ENCODE data around the gene RNF212.

RNF212 gene

DNA sequence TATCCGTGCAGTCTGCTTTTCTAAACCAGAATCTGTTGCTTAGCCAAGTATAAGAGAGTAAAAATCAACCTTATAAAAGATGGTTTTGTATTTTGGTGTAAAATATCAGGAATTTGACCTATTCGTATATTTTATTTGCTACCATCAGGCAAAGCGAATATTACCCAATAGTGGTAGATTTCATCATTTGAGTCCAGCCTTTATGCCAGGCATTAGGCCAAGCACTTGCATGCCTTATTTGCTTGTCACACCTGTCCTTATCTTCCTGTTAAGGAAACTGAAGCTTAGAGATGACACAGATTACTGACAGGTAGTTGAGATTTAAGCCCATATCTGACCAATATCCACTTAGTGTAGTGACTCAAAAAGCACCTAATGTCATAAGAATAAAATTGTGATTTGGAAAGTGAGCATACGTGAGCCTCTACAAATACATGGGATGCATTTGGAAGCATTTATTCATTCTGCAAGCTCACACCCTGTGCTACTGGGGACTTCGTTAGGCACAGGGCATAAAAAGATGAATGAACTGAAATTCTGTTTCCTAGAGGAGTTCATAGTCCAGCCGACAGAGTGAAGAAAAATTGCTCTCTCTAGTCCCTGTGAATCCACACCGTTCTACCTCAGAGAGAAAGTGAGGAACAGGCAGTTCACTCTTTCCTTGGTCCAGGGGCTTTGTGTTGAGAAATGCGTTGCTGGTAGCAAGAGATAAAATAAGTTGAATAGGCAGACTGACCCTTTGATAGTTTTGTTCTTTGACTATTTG lies 2.3 kb upstream of the RNF212 start:
- DNase-seq: no peak

GRCh38 chr4:1112821-1113182 lies 562 bp downstream of the RNF212 start:
- no peak for DNase-seq

- no peak for DNase-seq
These were observed 1.1 kb downstream of the RNF212 start for GRCh38 chr4:1112174-1112820.

- no peak for DNase-seq
These were observed 2.0 kb downstream of the RNF212 start for GRCh38 chr4:1111259-1111809.

DNA sequence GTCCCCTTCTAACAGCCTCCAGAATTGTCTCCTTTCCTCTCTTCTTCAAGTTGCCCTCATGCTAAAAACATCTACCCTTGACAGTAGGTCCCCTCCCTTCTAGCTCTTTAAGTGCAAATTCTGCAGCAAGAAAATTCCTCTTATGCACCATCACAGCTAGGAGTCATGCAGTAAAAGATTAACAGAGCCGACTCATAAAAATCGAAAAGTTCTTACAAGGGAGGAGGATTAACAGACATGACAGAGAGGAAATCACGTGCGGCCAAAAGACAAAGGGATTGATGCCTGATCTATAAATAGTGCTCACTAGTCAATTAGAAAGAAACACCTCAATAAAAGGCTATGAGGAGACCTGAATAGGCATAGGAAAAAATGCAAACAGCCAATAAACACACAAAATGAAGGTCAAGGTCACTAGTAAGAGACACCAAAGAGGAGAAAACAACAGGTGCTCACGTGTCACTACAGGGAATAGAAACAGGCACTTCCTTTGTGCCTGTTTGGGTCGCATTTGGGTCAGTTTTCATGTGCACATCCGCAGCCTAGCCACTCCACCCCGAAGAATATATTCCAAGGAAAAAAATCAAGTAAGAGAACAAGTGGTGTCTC lies 3.4 kb downstream of the RNF212 start:
- DNase-seq: no peak

DNA sequence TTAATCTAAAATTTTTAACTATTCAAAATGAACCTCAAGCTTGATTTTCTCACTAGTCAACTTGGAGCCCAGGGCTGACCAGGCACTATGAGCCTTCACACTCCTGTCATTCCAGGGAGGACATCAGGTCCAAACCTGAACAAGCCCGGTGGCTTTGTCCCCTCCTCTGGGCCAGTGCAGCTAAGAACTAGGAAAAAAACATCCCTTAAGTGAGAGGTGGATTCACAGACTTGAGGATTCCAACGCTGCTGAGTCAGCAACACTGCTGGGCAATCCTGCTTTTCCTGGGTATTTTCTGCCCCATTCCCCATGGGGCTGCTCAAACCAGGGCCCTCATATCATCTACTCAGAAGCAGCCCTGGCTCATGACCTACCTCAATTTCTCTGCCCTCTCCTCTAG lies 4.0 kb downstream of the RNF212 start:
- DNase-seq: no peak

- DNase-seq: no peak
These were observed 7.7 kb downstream of the RNF212 start for GRCh38 chr4:1105662-1106061.

DNA sequence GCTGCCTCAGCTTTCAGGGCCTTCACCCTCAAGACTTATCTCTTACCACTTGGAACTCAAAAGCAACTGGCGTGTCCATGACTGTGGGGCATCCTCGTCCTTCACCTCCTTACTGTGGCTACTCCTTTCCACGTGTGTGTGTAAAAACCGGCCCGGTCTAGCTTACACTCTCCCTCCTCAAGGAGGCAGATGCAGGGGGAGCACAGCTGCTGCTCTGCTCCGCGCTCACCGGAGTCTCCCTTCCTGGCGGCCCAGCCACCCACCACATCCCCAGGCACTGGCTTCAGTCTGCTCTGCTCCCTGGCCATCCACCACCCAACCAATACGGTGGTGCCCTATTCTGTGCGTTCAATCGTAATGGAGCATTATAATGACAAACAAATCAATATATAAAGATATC lies 8.3 kb downstream of the RNF212 start:
- DNase-seq: no peak

- no peak for DNase-seq
These were observed 8.7 kb downstream of the RNF212 start for GRCh38 chr4:1104647-1105046.

DNA sequence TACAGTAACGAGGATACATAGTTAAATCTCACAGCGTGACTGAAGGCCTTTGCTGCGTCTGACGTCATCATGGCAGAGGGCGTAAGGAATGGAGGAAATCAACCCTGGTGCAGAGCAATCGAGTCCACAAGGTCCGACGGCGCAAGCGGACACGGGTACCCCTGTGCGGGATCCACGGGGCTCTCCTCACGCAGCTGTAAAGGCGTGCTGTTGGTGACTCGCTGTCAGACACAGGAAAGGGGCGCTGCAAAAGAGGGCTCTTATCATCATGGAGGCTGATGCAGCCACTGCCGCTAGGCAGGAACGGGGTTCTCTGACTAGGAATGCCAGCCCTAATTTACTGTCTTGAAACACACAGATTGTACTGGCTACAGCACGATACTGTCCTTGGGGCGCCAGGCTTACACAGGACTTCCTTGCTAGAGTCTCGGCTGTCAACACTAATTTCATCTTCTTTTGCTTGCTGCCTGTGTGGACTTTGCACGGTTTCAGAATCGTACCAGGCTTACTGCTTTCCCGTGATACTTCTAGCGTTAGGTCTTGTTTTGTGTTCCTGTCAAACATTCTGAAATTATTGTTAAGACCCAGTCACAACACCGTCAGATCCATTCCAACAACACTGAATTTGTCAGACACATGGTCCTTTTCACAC lies 13.6 kb downstream of the RNF212 start:
- DNase-seq: no peak

DNA sequence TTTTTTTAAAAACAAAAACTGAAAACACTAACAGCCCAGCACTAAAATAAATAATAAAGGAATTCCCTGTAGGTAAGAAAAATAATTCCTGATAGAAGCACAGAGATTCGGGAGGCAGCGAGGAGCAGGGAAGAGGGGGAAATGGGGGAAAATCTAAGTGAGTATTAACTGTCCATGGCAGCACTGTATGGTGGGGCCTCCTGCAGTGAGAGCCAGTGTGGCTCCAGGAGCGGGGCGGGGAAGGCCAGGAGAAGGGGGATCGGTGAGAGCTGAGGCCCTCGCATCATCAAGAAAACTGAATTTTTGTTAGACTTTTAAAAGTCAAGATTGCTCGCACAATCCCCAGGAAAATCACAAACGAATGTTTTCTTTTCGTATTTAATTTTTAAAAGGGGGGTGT lies 14.1 kb downstream of the RNF212 start:
- DNase-seq: no peak

DNA sequence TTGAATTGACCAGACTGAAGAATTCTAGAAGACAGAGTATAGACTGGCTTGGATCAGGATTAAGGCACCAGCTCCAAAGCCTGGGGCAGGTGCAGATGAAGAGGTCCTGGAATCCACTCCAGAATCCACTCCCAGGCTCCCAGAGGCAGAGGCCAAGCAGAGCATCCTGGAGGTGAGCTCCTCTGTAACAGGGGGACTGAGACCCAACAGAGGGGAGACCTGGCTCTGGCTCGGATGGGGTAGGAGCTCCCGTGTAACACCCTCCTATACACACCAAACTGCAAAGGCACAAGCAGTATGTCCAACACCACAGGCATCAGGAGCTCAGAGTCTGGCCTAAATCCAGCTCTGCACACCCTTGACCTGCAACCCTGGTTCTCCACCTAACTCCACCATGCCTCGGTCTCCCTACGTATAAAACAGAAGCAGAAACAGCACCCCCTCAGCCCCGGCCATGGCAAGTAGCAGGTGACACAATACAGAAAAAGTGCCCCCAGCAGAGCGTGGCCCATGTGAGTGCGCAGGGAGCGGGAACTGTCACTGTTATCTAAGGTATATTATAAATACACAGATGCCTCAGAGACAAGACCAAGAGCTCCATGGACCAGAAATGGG lies 14.9 kb downstream of the RNF212 start:
- DNase-seq: no peak

GRCh38 chr4:1097553-1097952 lies 15.8 kb downstream of the RNF212 start:
- DNase-seq: no peak

- DNase-seq: no peak
These were observed 16.5 kb downstream of the RNF212 start for GRCh38 chr4:1096841-1097240.

- DNase-seq: no peak
These were observed 19.1 kb downstream of the RNF212 start for GRCh38 chr4:1094336-1094690.

GRCh38 chr4:1093391-1094335 lies 19.7 kb downstream of the RNF212 start:
- DNase-seq: no peak

DNA sequence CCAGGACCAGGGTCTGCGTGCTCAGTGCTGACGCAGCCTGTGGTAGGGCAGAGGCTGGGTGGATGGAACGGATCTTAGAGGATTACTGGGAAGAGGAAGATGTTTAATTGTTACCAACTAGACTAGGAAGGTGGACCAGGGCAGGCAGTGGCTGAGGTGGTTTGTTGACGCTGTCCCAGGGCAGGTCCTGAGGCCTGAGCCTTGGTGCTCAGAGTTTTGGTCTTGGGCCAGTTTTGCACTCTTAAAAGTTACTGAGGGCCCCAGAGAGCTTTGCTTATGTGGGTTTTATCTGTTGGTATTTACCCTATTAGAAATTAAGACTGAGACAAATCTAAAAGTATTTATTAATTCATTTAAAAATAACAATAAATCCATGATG lies 20.4 kb downstream of the RNF212 start:
- no peak for DNase-seq

DNA sequence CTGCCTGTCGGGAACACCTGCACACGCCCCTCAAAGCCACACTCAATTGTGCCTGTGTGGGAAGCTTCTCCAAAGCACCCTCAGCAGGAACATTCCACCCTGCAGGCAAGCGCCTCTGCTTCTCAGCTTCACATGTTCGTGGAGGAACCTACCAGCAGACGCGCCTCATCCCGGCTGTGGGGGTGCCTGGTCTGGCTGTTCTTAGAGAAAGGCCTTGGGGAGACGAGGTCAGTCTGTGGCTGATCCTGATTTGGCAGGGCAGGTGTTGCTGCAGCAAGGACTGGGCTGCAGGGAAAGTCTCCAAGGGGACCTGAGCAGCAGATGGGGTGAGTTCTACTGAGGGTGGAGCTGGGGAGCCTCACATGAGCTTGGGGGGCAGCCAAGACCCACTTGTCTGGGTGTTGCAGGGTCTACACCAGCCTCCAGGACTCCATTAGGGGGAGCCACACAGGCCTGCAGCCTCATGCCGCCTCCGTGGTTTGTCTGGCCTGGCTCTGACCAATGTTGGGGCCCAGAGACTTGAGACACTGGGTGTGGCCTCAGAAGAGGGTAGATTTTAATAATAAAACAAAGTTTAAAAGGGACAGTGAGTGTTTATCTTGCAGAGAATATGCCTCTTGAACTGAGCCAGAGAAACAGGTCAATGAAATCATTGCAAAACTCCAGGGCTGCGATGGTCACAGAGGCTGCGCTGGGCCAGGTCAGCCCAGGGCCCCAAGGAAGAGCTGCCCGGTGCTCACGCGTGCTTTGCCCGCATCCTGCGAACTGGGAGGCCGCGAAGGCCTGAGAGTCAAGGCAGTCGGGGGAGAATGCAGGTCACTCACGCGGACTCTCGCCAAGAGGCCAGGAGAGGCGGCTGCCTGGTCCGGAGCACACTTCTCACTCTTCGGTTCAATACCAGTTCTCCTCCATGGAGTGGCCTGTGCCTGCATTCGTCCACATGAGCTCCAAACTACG lies 21.1 kb downstream of the RNF212 start:
- no peak for DNase-seq

GRCh38 chr4:1091561-1091995 lies 21.8 kb downstream of the RNF212 start:
- DNase-seq: no peak
